ENCODE results near the gene KLF7. TPM values are rescaled to one million over a fixed set of nuclear protein-coding genes. Genes with fewer than 3 reads are reported as not detected.

The KLF7 gene
- total and polyA plus RNA-seq, 9 of the 15 experiments (the other 6 are each of a cell fraction or from before 2014, with no cell fraction given), result 0.04 to 0.54 (median 0.07) TPM

GRCh38 chr2:207163053-207163755, 2.5 kb downstream of the KLF7 start:
- no peak overlapping the region for H3K9ac ChIP-seq (ENCODE audit: insufficient read depth in 1 of 2, low read depth in 2 of 2, low read length in 2 of 2)
- FAIRE-seq (no peak), ATAC-seq (no peak), DNase-seq (ENCODE audit: extremely low read depth in 1 of 4, low spot score in 3 of 4) (no peak)
- no peaks in the 10 kb centered on the region for H3K9me3 ChIP-seq (replicated peaks; ENCODE audit: control insufficient read depth, insufficient read depth, low read depth, low read length)
- POLR2A ChIA-PET, result no interaction called here
- peaks cover 13 to 31% of the 10 kb centered on the region in 2 experiments; a peak in 3 of 5 replicates for H3K27me3 ChIP-seq (ENCODE audit: control insufficient read depth in 2 of 2, insufficient read depth in 2 of 2, low read length in 2 of 2)
- no peaks in the 10 kb centered on the region for H3K36me3 ChIP-seq (ENCODE audit: control insufficient read depth, insufficient read depth, low read length)
- no peak overlapping the region for H3K4me2 ChIP-seq (ENCODE audit: insufficient read depth, low read length)
- intact Hi-C loops (cut with micrococcal nuclease), result no loop called here
- no TSS peak for BruUV-seq (replicated peaks)
- H3K9me1 ChIP-seq (ENCODE audit: control insufficient read depth, insufficient read depth, low read length), result no peaks in the 10 kb centered on the region
- no peak overlapping the region for H2AFZ ChIP-seq (ENCODE audit: low read depth, low read length)
- H4K20me1 ChIP-seq (replicated peaks; ENCODE audit: control insufficient read depth, insufficient read depth, low read length), result no peaks in the 10 kb centered on the region
- no peak overlapping the region for H3K27ac ChIP-seq (ENCODE audit: extremely low read depth, low read depth, low read length)
- in situ Hi-C loops (cut with MboI), result no loop called here
- CTCF ChIA-PET (ENCODE audit: low intra/inter-chr PET ratio), result no interaction called here
- peaks cover 0 to 11% of the 10 kb centered on the region in 2 experiments; a peak in 3 of 5 replicates for H3K4me1 ChIP-seq (replicated peaks in 1 of 2; ENCODE audit: control insufficient read depth in 2 of 2, insufficient read depth in 2 of 2, low read length in 2 of 2)
- no peak overlapping the region for H3K4me3 ChIP-seq
- WGBS (ENCODE audit: insufficient coverage, low coverage, missing lambda C conversion rate), result 3% methylated on average over 6 of the region's 7 CpGs
- no peaks in the 10 kb centered on the region for H3K79me2 ChIP-seq (ENCODE audit: control insufficient read depth, insufficient read depth, low read length)
- TF ChIP-seq ZNF140 (CRISPR knock-in tag; IDR thresholded peaks at IDR 0.05) (no peak), FOXJ2 (tag; IDR thresholded peaks at IDR 0.05) (no peak), CSDE1 (IDR thresholded peaks at IDR 0.05) (no peak), ZBTB8A (IDR thresholded peaks at IDR 0.05; ENCODE audit: partially characterized antibody) (no peak), TSHZ1 (CRISPR knock-in tag; IDR thresholded peaks at IDR 0.05) (no peak), ZNF384 (IDR thresholded peaks at IDR 0.05; ENCODE audit: low read depth, low read length) (no peak), FOS (IDR thresholded peaks at IDR 0.05; ENCODE audit: extremely low read depth, insufficient read length) (no peak), ZNF77 (CRISPR knock-in tag; IDR thresholded peaks at IDR 0.05) (no peak), NONO (IDR thresholded peaks at IDR 0.05; ENCODE audit: low read depth in 2 of 2, low read length in 1 of 2) (no peak), BMI1 (IDR thresholded peaks at IDR 0.05; ENCODE audit: low read length) (no peak), ZNF121 (CRISPR knock-in tag; conservative IDR thresholded peaks at IDR 0.05) (no peak), ZHX1 (conservative IDR thresholded peaks at IDR 0.05; ENCODE audit: low read length) (no peak), ZNF655 (CRISPR knock-in tag; IDR thresholded peaks at IDR 0.05) (no peak), ELK1 (CRISPR knock-in tag; IDR thresholded peaks at IDR 0.05) (no peak), ZNF212 (CRISPR knock-in tag; IDR thresholded peaks at IDR 0.05) (no peak)
